Measurements from ENCODE around the gene HSP90AB1. TPM values are rescaled to one million over a fixed set of nuclear protein-coding genes. Genes with fewer than 3 reads are reported as not detected.
A peak's percentile ranks its signal among the peaks of the same experiment; 100 is the strongest.

HSP90AB1 gene
- polyA plus RNA-seq, 1 donor from 2014 or later: 522 TPM

DNA sequence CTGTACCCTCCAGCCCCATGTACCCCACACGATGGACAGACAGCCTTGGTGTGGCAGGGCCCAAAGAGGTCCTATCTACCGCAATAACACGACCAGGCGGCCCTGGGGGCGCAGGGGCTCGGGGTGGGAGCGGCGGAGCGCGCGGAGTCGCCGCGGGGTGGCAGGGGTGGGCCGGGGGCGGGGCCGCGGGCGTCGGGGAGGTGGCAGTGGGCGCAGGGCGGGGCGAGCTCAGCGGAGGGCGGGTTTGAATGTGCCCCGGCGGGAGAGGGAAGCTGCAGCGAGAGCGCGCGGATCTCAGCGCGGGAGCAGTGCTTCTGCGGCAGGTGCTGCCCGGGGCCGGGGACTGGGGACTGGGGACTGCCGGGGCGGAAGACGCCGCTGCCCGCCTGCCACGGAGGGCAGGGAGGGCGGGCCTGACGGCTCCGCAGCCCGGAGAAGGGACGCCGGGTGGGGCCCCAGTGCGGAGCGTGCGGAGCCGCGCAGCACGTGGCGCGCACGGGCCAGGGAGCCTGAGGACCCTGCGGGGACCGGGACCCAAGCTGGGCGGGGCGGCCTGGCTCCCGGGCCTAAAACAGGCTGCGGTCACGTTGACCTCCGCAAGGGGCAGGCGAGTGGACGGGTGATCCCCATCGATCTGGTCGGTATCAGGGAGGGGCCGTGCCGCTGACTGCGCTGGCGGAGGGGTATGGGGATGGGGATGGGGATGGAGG, 23.4 kb upstream of the HSP90AB1 start, which contains the start of gene SLC29A1:
Gene SLC29A1, plus strand, starts transcription at position 277 of the 710 bp plus-strand sequence. CDS start 3,719 bp downstream, outside the sequence.
- Histone ChIP-seq H3K27ac (ENCODE audit: low read length) (peak within 1 kb of the TSS; percentile 9), H4K20me1 (ENCODE audit: insufficient read depth) (no peaks in the 10 kb centered on the region), H3K27me3 (ENCODE audit: insufficient read depth, low read depth, low read length) (peaks cover 4% of the 10 kb centered on the region), H3K4me3 (ENCODE audit: low read length) (peak within 1 kb of the TSS; percentile 77), H3K9me2 (ENCODE audit: insufficient read depth, low read length) (no peaks in the 10 kb centered on the region), H3K9me3 (ENCODE audit: low read length) (no peaks in the 10 kb centered on the region), H3K4me2 (ENCODE audit: low read length) (peak within 1 kb of the TSS; percentile 80), H3K36me3 (ENCODE audit: insufficient read depth, low read length) (no peaks in the 10 kb centered on the region), H3F3A (ENCODE audit: insufficient read depth, low read length, poor library complexity, severe bottlenecking) (no peaks in the 10 kb centered on the region), H3K79me2 (replicated peaks; ENCODE audit: insufficient read depth, low read length) (peaks cover 3% of the 10 kb centered on the region), H3K9ac (ENCODE audit: low read length) (peak within 1 kb of the TSS; percentile 55), H2AFZ (ENCODE audit: low read depth, low read length) (peak within 1 kb of the TSS; percentile 54)
- peak; percentile 96 for TF ChIP-seq MXI1 (conservative IDR thresholded peaks at IDR 0.05; ENCODE audit: poor library complexity, severe bottlenecking)
- TF ChIP-seq POLR2AphosphoS5 (IDR thresholded peaks at IDR 0.05): peak; percentile 57
- no peak for TF ChIP-seq TAF1 (IDR thresholded peaks at IDR 0.05; ENCODE audit: low read depth)
- TF ChIP-seq SMC3 (conservative IDR thresholded peaks at IDR 0.05; ENCODE audit: poor library complexity): no peak

DNA sequence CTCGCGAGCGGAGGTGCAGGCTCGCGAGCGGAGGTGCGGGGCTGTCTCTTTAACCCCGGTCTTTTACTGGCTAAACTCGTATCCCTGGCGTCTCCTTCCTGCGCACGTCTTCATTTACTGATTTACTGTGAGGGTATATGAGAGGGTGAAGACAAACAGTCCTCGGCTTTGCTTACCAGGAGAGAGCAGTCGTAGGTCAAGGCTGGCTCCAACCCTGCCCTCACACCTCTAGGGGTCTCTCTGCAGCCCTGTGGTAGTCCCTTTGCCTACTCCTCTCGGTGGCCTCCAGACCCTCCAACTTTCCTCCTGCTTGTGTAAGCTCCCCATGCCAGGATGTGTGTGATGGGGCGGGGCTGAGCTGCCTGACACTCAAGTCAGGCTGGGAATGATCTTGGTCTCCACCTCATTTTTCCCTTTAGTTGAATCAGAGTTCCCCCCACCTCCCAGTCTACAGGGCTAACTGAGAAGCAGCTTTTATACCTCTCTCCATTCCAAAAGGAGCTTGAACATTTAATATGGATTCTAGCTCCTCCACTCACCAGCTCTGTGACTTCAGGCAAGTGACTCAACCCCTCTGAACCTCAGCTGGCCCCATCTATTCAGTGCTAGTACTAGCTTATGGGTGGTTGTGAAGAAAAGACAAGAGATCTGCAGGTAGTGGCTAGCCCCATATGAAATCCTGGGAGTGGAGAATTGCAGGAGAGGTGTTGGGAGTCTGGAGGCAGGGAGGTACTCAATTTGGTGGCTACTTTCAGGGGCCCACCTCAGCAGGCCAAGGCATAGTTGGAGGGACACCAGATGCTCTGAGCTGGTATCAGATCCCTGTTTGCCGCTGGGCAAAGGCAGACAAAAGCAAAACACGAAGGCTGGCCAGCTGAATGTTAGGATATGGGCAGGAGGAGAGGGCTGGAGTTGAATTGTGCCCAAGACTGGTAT, 22.6 kb upstream of the HSP90AB1 start:
- peak overlapping the region; percentile 80 for H3K4me2 ChIP-seq (ENCODE audit: low read length)
- H3K9ac ChIP-seq (ENCODE audit: low read length): peak overlapping the region; percentile 55
- peaks cover 3% of the 10 kb centered on the region for H3K79me2 ChIP-seq (replicated peaks; ENCODE audit: insufficient read depth, low read length)
- TF ChIP-seq POLR2AphosphoS5 (IDR thresholded peaks at IDR 0.05): no peak
- no peak for TF ChIP-seq SMC3 (conservative IDR thresholded peaks at IDR 0.05; ENCODE audit: poor library complexity)
- TF ChIP-seq, protein P1, sequence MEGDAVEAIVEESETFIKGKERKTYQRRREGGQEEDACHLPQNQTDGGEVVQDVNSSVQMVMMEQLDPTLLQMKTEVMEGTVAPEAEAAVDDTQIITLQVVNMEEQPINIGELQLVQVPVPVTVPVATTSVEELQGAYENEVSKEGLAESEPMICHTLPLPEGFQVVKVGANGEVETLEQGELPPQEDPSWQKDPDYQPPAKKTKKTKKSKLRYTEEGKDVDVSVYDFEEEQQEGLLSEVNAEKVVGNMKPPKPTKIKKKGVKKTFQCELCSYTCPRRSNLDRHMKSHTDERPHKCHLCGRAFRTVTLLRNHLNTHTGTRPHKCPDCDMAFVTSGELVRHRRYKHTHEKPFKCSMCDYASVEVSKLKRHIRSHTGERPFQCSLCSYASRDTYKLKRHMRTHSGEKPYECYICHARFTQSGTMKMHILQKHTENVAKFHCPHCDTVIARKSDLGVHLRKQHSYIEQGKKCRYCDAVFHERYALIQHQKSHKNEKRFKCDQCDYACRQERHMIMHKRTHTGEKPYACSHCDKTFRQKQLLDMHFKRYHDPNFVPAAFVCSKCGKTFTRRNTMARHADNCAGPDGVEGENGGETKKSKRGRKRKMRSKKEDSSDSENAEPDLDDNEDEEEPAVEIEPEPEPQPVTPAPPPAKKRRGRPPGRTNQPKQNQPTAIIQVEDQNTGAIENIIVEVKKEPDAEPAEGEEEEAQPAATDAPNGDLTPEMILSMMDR (IDR thresholded peaks at IDR 0.05; ENCODE audit: poor library complexity, severe bottlenecking): peak; percentile 45
- no peak for TF ChIP-seq EP300 (conservative IDR thresholded peaks at IDR 0.05; ENCODE audit: poor library complexity, severe bottlenecking)
- no peak for TF ChIP-seq MXI1 (conservative IDR thresholded peaks at IDR 0.05; ENCODE audit: poor library complexity, severe bottlenecking)
- TF ChIP-seq EZH2 (IDR thresholded peaks at IDR 0.05; ENCODE audit: borderline replicate concordance, insufficient read depth, low read length, poor library complexity, severe bottlenecking): no peak
- peak; percentile 27 for TF ChIP-seq RAD21 (conservative IDR thresholded peaks at IDR 0.05)
- H3K36me3 ChIP-seq (ENCODE audit: insufficient read depth, low read length): no peaks in the 10 kb centered on the region
- H3F3A ChIP-seq (ENCODE audit: insufficient read depth, low read length, poor library complexity, severe bottlenecking): no peaks in the 10 kb centered on the region
- no peak overlapping the region for H3K27ac ChIP-seq (ENCODE audit: low read length)
- peaks cover 1% of the 10 kb centered on the region for H3K27me3 ChIP-seq (ENCODE audit: insufficient read depth, low read depth, low read length)
- H3K9me3 ChIP-seq (ENCODE audit: low read length): no peaks in the 10 kb centered on the region
- no peaks in the 10 kb centered on the region for H3K9me2 ChIP-seq (ENCODE audit: insufficient read depth, low read length)
- peak overlapping the region; percentile 77 for H3K4me3 ChIP-seq (ENCODE audit: low read length)
- H2AFZ ChIP-seq (ENCODE audit: low read depth, low read length): no peak overlapping the region
- H4K20me1 ChIP-seq (ENCODE audit: insufficient read depth): no peaks in the 10 kb centered on the region

DNA sequence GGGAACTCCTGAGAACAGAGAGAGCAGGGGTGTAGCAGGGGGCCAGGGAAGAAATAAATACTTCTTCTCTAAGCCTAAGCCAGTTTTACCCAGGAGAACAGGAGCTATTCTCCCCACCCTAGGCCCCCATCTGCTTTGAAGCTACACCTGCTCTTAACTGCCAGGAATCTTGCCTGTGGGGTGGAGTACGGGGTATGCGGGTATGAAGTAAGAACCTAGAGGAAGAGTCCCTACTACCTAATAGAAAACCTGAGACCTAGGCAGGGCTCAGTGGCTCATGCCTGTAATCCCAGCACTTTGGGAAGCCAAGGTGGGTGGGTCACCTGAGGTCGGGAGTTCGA, 22.0 kb upstream of the HSP90AB1 start:
- no peak overlapping the region for H3K27ac ChIP-seq (ENCODE audit: low read length)
- no peak for TF ChIP-seq SMC3 (conservative IDR thresholded peaks at IDR 0.05; ENCODE audit: poor library complexity)
- peak overlapping the region; percentile 77 for H3K4me3 ChIP-seq (ENCODE audit: low read length)

More for the DNA sequence above, 22.0 kb upstream of the HSP90AB1 start:
- no peaks in the 10 kb centered on the region for H3F3A ChIP-seq (ENCODE audit: insufficient read depth, low read length, poor library complexity, severe bottlenecking)
- no peak overlapping the region for H3K4me2 ChIP-seq (ENCODE audit: low read length)
- no peaks in the 10 kb centered on the region for H3K9me3 ChIP-seq (ENCODE audit: low read length)
- no peaks in the 10 kb centered on the region for H3K36me3 ChIP-seq (ENCODE audit: insufficient read depth, low read length)
- peaks cover 3% of the 10 kb centered on the region for H3K79me2 ChIP-seq (replicated peaks; ENCODE audit: insufficient read depth, low read length)
- no peaks in the 10 kb centered on the region for H3K9me2 ChIP-seq (ENCODE audit: insufficient read depth, low read length)
- no peaks in the 10 kb centered on the region for H4K20me1 ChIP-seq (ENCODE audit: insufficient read depth)
- no peak overlapping the region for H3K9ac ChIP-seq (ENCODE audit: low read length)
- no peaks in the 10 kb centered on the region for H3K27me3 ChIP-seq (ENCODE audit: insufficient read depth, low read depth, low read length)
- H2AFZ ChIP-seq (ENCODE audit: low read depth, low read length): no peak overlapping the region

All from neural cell (in vitro differentiated cells).